HG03280 (cell line): ENCODE data around the gene CAMKMT.
"Not testable (repeated sequence)": the region's sequence is repeated elsewhere in the genome, so short reads cannot be mapped to it uniquely, and the experiment has no call there.

ENCODE experiments used
- ATAC-seq: cut with Tn5 transposase; IDR thresholded peaks from one replicate; pipeline ENCODE4 v1.9.1; 2021; ENCODE audit warnings: mild to moderate bottlenecking, moderate library complexity; ENCODE audit not compliant: unreplicated experiment

CAMKMT gene

DNA sequence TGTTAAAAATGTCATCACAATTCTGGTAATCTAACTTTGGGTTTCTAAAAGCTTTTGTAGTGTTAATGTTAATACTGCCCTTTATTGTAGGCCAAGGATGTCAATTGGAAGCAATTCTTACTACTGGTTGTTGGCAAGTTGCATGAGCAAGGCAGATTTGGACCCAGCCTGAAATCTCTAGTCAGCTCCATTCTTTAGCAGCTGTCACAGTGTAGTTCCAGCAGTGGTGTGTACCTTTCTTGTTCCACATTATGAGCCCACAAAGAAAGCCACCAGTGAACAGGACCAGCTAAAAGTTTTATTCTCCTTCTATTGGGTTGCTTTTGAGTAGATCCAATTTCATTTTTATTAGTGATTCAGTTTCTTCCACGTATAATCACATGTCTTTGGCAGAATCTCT, 133.8 kb downstream of the CAMKMT start:
- no peak for ATAC-seq

GRCh38 chr2:44496130-44496529, 134.4 kb downstream of the CAMKMT start:
- no peak for ATAC-seq

GRCh38 chr2:44498551-44498950, 136.8 kb downstream of the CAMKMT start:
- ATAC-seq = no peak

DNA sequence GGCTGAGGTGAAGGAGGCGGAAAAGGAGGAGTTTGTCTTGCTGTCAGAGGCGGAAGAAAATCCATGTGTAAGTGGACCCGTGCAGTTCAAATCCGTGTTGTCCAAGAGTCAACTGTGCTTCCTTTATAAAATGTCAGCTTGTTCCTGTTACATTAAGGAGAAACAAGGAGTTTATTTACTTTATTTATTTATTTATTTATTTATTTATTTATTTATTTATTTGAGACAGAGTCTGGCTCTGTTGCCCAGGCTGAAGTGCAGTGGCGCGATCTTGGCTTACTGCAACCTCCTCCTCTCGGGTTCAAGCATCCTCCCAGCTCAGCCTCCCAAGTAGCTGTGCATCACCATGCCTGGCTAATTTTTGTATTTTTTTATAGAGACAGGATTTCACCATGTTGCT, 143.9 kb downstream of the CAMKMT start:
- ATAC-seq = not testable (repeated sequence)

GRCh38 chr2:44510246-44510645, 148.5 kb downstream of the CAMKMT start:
- ATAC-seq = no peak

- no peak for ATAC-seq
These were observed 153.7 kb downstream of the CAMKMT start for GRCh38 chr2:44515416-44515815.

DNA sequence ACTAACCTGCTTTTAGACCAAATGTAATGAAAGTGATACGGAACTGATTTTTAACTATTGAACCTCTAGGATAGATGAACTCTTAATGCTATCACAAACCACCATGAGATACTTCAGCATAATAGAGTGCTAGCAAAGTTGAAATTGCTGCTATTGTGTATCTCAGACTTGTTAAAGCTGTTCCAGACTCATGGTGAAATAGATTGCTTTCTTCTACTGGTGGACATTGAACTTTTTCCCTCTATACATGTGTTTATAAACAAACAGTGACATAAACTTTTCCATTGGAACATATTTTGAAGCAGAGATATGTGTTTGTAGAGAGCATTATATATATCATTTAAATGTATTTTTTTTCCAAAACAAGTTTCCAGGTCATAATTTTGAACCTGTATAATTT, 157.3 kb downstream of the CAMKMT start:
- no peak for ATAC-seq

DNA sequence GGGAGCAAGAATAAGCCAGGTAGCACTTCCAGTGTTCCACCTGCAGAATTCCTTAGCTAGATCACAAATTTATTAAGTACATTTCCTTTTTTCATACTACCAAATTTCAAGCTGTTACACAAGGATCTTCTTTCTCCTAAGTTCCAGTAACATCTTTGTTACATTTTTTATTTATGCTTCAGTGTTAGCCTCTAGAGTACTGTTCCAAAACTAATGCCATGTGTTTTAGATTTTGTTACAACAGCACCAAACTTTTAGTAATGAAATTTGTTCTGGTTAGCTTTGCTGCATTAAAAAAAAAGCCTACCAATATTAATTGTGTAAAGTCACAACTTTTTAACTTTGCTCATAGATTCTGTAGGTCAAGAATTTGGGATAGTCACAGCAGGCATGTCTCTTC, 161.1 kb downstream of the CAMKMT start:
- no peak for ATAC-seq

DNA sequence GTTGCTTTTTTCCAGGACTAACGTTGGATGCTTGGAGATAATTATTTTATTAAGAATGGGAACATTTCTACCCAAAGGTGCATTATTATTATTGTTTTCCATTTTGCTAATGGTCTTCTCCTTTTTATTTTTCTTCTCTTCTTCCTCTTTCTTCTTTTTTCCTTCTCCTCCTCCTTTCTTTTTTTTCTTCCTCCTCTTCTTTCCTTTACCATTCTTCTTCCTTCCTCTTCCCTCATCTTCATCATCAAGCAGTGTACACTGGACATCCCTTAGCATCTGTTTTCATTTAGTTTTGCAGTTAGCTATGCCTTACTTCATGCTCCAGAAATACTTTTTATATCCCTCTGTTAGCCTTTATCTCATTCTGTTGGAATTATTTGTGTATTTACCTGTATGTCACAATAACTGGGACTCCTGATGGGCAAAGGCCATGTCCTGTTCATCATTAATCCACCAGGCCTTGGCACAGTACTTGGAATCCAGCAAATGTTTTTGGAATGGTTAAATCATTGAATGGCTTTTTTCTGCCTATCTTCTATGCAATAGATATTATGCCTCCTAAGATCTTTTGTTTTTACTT, 162.7 kb downstream of the CAMKMT start:
- ATAC-seq = no peak

DNA sequence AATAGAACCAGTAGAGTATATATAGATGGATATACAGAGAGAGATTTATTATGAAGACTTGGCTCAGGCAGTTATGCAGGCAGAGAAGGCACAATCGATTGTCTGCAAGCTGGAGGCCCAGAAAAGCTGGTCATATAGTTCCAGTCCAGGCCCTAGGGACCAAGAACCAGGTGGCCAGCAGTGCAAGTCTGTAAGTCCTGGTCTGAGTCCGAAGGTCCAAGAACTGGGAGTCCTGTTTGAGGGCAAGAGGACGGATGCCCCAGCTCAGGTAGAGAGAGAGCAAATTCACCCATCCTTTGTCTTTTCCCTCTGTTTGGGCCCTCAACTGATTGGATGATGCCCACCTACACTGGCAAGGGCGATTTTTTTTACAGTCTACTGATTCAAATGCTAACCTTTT, 164.6 kb downstream of the CAMKMT start:
- no peak for ATAC-seq

GRCh38 chr2:44528595-44528994, 166.8 kb downstream of the CAMKMT start:
- no peak for ATAC-seq

DNA sequence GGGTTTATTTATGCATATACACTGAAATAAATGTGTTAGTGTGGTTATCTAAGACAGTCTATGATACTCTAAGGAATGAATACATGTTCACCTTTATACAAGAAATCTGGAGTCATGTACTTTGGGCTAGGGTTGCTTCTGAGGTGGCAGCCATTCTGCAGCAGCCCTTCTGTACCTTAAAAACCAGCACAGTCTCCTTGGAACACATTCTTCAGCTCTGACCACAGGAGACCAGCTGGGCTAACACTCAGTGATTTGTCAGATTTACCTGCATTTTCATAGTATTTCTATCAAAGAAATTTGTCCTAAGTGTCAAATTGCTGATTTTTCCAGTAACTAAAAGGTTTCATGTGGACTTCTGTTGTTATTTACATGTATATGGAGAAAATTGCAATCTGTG, 167.7 kb downstream of the CAMKMT start:
- ATAC-seq = no peak

DNA sequence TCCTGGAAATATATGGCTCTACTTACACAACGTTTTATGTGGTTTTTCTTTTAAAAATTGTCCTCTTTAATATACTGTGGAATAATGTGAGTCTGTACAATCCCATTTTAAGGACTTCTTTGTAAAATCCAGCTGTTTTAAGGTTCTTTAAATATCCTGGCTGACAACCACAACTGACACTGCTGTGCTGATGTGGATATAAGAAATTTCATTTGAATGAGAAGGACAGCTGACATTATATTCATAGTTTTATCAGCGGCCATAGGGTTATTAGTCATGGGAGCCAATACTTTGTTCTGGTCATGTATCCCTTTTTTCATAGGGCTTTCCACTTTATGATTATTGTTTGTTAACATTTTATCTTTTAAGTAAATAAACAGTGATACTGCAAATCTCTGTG, 169.5 kb downstream of the CAMKMT start:
- no peak for ATAC-seq

DNA sequence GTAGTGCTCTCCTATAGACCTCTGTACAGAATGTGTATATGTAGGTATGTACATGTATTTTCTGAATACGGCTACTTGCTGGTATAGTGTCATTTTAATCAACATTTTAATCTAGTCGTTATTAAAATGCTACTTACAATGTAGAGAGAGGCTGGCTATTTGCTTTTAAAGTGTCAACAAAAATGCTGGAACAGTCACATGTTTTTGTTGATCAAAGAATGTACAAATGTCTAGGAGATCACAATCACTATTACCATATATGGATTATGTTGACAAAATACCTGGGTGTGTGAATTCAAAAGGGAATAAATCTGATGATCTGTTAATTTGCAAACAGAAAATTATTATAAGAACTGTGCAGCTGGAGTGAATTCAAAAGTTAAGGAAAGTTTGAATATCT, 170.3 kb downstream of the CAMKMT start:
- ATAC-seq = no peak

DNA sequence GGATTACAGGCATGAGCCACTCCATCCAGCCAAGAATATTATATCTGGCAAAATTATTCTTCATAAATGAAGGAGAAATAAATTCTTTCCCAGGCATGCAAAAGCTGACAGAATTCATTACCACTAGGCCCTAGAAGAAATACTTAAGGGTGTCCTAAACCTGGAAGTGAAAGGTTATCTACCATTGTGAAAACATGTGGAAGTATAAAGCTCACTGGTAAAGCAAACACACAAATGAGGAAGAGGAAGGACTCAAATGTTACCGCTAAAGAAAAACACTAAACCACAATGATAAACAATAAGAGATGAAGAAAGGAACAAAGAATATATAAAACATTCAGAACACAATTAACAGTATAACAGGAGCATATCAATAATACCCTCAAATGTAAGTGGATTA, 171.8 kb downstream of the CAMKMT start:
- ATAC-seq = no peak

DNA sequence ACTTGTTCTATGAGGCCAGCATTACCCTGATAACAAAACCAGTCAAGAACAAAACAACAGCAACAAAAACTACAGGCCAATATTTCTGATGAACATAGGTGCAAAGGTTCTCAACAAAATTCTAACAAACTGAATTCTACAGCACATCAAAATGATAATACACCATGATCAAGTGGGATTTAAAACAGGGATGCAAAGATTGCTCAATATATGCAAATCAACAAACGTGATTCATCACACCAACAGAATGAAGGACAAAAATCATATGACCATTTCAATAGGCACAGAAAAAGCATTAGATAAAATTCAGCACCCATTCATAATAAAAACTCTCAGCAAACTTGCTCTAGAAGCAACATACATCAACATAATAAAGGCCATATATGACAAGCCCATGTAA, 173.6 kb downstream of the CAMKMT start:
- no peak for ATAC-seq

DNA sequence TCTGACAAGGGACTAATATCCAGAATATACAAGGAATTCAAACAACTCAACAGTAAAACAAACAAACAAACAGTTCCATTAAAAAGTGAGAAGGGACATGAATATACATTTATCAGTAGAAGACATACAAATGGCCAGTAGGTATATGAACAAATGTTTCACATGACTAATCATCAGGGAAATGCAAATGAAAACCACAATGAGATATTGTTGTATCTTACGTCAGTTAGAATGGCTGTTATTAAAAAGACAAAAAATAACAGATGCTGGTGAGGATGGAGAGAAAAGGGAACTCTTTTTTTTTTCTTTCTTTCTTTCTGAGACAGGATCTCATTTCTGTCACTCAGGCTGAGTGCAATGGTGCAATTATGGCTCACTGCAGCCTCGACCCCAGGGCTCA, 175.5 kb downstream of the CAMKMT start:
- no peak for ATAC-seq

DNA sequence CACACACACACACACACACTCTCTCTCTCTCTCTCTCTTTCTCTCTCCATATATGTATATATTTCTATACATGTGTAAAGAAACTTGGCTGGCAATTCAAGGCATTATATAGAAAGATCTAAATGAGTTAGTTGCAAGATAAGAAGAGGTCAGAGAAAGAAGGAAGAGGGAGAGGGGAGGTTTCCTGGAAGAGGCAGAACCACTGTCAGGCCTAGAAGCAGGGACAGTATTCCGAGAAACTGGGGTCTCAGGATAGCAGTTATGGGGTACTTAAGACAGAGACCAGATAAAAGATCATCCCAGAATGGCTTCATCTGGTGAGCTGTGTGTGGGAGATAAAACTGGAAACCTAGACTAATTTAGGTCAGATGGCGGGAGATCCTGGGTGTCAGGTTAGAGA, 180.8 kb downstream of the CAMKMT start:
- no peak for ATAC-seq

GRCh38 chr2:44543773-44544725, 182.3 kb downstream of the CAMKMT start:
- ATAC-seq = no peak

GRCh38 chr2:44545005-44545404, 183.3 kb downstream of the CAMKMT start:
- no peak for ATAC-seq

- ATAC-seq = no peak
These were observed 184.8 kb downstream of the CAMKMT start for GRCh38 chr2:44546459-44547127.

DNA sequence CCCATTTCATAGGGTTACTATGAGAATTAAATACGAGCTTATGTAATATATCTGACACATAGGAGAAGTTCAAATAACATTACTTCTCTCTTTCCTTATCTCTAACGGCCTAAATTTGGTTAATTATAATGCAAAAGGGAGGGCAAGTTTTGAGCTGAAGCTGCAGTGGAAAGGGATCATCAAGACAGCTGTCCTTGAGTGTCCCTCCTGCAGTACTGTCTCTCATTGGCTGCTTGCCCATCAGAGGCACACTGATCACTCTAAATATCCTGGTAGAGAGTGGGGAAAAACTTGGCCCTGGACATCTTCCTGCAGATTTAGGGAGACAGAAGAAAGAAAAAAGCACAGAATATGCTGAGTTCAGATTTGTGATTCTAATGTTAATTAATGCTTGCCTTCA, 186.0 kb downstream of the CAMKMT start:
- no peak for ATAC-seq
